Osteocyte (in vitro differentiated cells): ENCODE measurements around the gene GRIK4. TPM values are rescaled to one million over a fixed set of nuclear protein-coding genes. Genes with fewer than 3 reads are reported as not detected.
A peak's percentile ranks its signal among the peaks of the same experiment; 100 is the strongest.

ENCODE experiments used
- DNase-seq: peaks from one replicate; pipeline ENCODE4 v3.0.0; 2021; ENCODE audit warnings: mixed read lengths; ENCODE audit not compliant: unreplicated experiment; ENCODE audit errors: extremely low spot score
- H3K27ac Mint-ChIP-seq: one replicate; pipeline ENCODE4 v1.8.0; 2021; ENCODE audit warnings: mild to moderate bottlenecking, mixed read lengths; ENCODE audit not compliant: unreplicated experiment
- H3K27me3 Mint-ChIP-seq: one replicate; pipeline ENCODE4 v1.8.0; 2021; ENCODE audit warnings: mixed read lengths; ENCODE audit not compliant: unreplicated experiment
- H3K36me3 Mint-ChIP-seq: one replicate; pipeline ENCODE4 v1.8.0; 2021; ENCODE audit warnings: mixed read lengths; ENCODE audit not compliant: unreplicated experiment
- H3K4me1 Mint-ChIP-seq: one replicate; pipeline ENCODE4 v1.8.0; 2021; ENCODE audit warnings: mixed read lengths; ENCODE audit not compliant: unreplicated experiment
- H3K4me3 Mint-ChIP-seq: one replicate; pipeline ENCODE4 v1.8.0; 2021; ENCODE audit warnings: mild to moderate bottlenecking, moderate library complexity, mixed read lengths; ENCODE audit not compliant: unreplicated experiment
- H3K9me3 Mint-ChIP-seq: one replicate; pipeline ENCODE4 v1.8.0; 2021; ENCODE audit warnings: mixed read lengths; ENCODE audit not compliant: unreplicated experiment
- total RNA-seq: library from RNA; stranded (reverse); gene quantifications from 2 replicates; pipeline ENCODE4 v1.2.1, GENCODE V29; 2021
- TF ChIP-seq, protein P1 (sequence below): fragments of 200-600 bp; sonication (generic); IDR thresholded peaks from 2 replicates; pipeline ENCODE4 v1.5.0; 2021; ENCODE audit warnings: antibody characterized with exemption, mild to moderate bottlenecking, moderate library complexity

GRIK4 gene
- total RNA-seq, 1 donor from 2014 or later, result 0.11 TPM

DNA sequence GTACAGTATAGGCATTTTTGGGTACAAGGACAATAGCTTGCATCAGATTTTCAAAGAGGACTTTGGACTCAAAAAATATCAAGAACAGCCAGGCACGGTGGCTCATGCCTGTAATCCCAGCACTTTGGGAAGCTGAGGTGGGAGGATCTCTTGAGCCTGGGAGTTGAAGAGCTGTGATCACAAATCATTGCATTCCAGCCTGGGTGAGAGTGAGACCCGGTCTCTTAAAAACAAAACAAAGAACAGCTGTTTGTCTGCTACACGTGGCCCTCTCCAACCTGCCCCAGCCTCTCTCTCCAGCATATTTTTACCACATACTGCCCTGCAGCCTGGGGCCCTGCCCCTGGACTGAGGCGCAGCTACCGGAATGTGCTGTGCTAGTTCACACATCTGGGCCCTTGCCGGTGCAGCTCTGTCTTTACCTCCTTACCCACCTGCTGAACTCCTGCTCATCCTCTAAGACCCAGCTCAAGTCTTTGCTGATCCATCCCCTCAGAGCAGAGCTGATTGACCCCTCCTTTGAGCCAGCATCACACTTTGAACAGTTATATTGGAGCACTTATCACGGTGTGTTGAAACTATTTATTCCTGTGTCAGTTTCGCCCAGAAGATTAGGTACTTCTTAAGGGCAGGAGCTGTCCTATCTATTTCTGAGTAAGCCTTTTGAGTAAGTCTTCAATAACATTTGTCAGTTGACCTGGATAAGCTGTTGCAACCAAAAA is 29.4 kb downstream of the GRIK4 start:
- peaks cover 6% of the 10 kb centered on the region for H3K9me3 Mint-ChIP-seq
- H3K27ac Mint-ChIP-seq, result peak overlapping the region; percentile 16
- no peaks in the 10 kb centered on the region for H3K27me3 Mint-ChIP-seq
- no peak for DNase-seq
- peaks cover 7% of the 10 kb centered on the region for H3K4me1 Mint-ChIP-seq
- no peaks in the 10 kb centered on the region for H3K36me3 Mint-ChIP-seq
- no peak overlapping the region for H3K4me3 Mint-ChIP-seq
- TF ChIP-seq, protein P1, sequence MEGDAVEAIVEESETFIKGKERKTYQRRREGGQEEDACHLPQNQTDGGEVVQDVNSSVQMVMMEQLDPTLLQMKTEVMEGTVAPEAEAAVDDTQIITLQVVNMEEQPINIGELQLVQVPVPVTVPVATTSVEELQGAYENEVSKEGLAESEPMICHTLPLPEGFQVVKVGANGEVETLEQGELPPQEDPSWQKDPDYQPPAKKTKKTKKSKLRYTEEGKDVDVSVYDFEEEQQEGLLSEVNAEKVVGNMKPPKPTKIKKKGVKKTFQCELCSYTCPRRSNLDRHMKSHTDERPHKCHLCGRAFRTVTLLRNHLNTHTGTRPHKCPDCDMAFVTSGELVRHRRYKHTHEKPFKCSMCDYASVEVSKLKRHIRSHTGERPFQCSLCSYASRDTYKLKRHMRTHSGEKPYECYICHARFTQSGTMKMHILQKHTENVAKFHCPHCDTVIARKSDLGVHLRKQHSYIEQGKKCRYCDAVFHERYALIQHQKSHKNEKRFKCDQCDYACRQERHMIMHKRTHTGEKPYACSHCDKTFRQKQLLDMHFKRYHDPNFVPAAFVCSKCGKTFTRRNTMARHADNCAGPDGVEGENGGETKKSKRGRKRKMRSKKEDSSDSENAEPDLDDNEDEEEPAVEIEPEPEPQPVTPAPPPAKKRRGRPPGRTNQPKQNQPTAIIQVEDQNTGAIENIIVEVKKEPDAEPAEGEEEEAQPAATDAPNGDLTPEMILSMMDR, result no peak

DNA sequence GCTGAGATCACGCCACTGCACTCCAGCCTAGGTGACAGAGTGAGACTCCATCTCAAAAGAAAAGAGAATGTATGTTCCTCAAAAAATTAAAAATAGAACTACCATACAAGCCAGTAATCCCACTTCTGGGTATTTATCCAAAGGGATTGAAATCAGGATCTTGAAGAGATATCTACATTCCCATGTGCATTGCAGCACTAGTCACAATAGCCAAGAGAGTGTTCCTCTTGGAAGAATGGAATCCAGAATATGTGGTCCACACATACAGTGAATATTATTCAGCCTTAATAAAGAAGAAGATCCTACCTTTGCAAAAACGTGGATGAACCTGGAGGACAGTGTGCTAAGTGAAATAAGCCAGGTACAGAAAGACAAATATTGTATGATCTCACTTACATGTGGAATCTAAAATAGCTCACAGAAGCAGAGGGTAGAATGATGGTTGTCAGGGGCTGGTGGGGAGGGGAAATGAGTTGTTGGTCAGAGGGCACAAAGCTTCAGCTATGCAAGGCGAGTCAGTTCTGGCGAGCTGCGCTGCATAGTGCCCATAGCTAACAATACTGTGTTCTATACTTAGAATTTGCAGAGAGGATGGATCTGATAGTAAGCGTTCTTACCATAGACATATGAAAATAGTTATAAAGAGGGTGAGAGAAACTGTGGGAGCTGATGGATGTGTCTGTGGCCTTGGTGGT is 32.1 kb downstream of the GRIK4 start:
- H3K27me3 Mint-ChIP-seq, result no peaks in the 10 kb centered on the region
- no peaks in the 10 kb centered on the region for H3K36me3 Mint-ChIP-seq
- peaks cover 33% of the 10 kb centered on the region for H3K4me1 Mint-ChIP-seq
- DNase-seq, result no peak
- H3K4me3 Mint-ChIP-seq, result no peak overlapping the region
- peaks cover 6% of the 10 kb centered on the region for H3K9me3 Mint-ChIP-seq
- TF ChIP-seq, protein P1, result no peak
- H3K27ac Mint-ChIP-seq, result no peak overlapping the region

DNA sequence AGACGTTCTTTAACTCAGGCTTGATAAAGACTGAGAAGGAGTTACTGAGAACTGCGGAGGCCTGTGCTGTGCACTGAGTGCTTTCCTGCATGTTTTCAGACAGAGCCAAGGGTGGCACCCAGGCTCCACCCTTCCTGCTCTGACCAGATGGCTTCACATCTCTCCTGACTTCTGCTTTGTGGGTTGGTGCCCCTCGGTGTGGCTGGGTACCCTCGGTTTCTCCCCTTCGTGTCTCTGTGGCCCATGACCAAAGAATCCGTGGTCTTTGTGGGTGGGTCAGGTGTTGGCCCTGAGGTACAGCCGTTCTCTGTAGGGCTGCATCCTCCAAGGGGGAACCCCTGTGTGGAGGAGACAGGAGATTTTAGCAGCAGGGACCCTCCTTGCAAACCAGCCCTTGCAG is 34.3 kb downstream of the GRIK4 start:
- Mint-ChIP-seq H3K27me3 (no peaks in the 10 kb centered on the region), H3K9me3 (peaks cover 6% of the 10 kb centered on the region), H3K4me1 (peaks cover 30% of the 10 kb centered on the region), H3K4me3 (no peak overlapping the region), H3K36me3 (no peaks in the 10 kb centered on the region), H3K27ac (no peak overlapping the region)
- DNase-seq, result no peak
- TF ChIP-seq, protein P1, result no peak

DNA sequence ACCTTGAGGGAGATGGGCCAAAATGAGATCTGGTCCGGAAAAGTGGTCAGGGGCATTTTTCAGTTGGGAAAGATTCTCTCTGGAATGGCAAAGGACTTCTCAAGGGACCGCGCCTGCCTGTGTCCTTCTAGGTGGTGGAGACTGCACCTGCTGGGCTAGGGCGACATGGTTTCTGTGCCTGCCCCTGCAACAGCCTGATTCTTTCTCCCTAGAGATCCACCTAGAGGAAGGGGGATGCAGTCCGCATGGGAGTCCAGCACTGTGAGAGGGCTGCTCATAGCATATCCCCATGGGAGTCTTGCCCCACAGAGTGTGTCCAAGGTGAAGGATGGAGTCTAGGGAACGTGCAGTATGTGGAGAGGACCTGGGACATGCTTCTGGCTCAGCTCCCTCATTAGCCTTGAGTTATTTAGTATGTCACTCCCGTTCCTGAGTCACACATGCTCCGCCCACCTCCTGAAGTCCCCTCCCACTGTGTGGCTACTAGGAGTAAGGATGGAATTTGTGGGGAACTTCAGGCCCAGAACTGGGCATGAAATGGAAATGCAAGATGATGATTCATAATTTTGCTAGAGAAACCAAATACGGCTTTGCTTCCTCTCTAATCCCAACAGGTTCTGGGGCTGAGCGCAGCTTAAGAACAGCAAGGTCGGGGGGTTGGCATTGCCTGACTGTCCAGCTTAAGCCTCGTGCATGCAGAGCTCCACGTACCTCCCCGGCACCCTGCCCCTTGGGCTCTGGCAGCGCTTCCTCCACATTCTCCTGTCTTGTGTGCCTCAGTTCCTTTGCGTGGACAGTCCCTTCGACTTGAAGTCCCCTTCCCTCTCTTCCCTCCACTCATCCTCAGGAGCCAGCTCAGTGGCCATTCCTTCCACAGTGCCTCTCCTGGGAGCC is 35.0 kb downstream of the GRIK4 start:
- Mint-ChIP-seq H3K9me3 (peaks cover 6% of the 10 kb centered on the region), H3K27me3 (no peaks in the 10 kb centered on the region), H3K4me1 (peaks cover 27% of the 10 kb centered on the region), H3K4me3 (no peak overlapping the region), H3K27ac (peak overlapping the region; percentile 93), H3K36me3 (no peaks in the 10 kb centered on the region)
- TF ChIP-seq, protein P1, result no peak
- no peak for DNase-seq
